GM23248 (cell line): Measurements from ENCODE around the gene RTP2. TPM values are rescaled to one million over a fixed set of nuclear protein-coding genes. Genes with fewer than 3 reads are reported as not detected.

Experiments
- DNase-seq: peaks from one replicate; pipeline ENCODE4 v3.0.0-alpha.2; 2015
- H2AFZ ChIP-seq: fragments of 200-600 bp; sonication (generic); 2 replicates; pipeline ENCODE4 v1.6.1; 2016; ENCODE audit warnings: antibody characterized with exemption
- H3F3A ChIP-seq: fragments of 200-600 bp; sonication (generic); 2 replicates; pipeline ENCODE4 v1.6.1; 2016; ENCODE audit warnings: mild to moderate bottlenecking, antibody characterized with exemption, mixed run types; ENCODE audit not compliant: insufficient read depth
- H3K27ac ChIP-seq: fragments of 200-600 bp; sonication (generic); 2 replicates; pipeline ENCODE4 v1.5.1; 2016; ENCODE audit warnings: mild to moderate bottlenecking
- H3K27me3 ChIP-seq: fragments of 200-600 bp; sonication (generic); replicated peaks from 2 replicates; pipeline ENCODE4 v1.6.1; 2016; ENCODE audit warnings: mild to moderate bottlenecking; ENCODE audit not compliant: insufficient read depth
- H3K36me3 ChIP-seq: fragments of 200-600 bp; sonication (generic); 2 replicates; pipeline ENCODE4 v1.6.1; 2016; ENCODE audit warnings: low read depth, mild to moderate bottlenecking
- H3K4me1 ChIP-seq: fragments of 200-600 bp; sonication (generic); 2 replicates; pipeline ENCODE4 v1.6.1; 2016; ENCODE audit warnings: mild to moderate bottlenecking; ENCODE audit not compliant: insufficient read depth
- H3K4me2 ChIP-seq: fragments of 200-600 bp; sonication (generic); one replicate; pipeline ENCODE4 v1.6.1; 2016; ENCODE audit warnings: mild to moderate bottlenecking; ENCODE audit not compliant: unreplicated experiment
- H3K4me3 ChIP-seq: fragments of 200-600 bp; sonication (generic); 2 replicates; pipeline ENCODE4 v1.5.1; 2016; ENCODE audit warnings: mild to moderate bottlenecking
- H3K79me2 ChIP-seq: fragments of 200-600 bp; sonication (generic); 2 replicates; pipeline ENCODE4 v1.6.1; 2016; ENCODE audit warnings: mild to moderate bottlenecking; ENCODE audit not compliant: insufficient read depth
- H3K9ac ChIP-seq: fragments of 200-600 bp; sonication (generic); 2 replicates; pipeline ENCODE4 v1.6.1; 2016; ENCODE audit warnings: mild to moderate bottlenecking
- H3K9me2 ChIP-seq: fragments of 200-600 bp; sonication (generic); 2 replicates; pipeline ENCODE4 v1.6.1; 2016; ENCODE audit warnings: mixed run types, mild to moderate bottlenecking, moderate library complexity; ENCODE audit not compliant: insufficient read depth
- H3K9me3 ChIP-seq: fragments of 200-600 bp; sonication (generic); one replicate; pipeline ENCODE4 v1.6.1; 2017; ENCODE audit warnings: low read depth
- H4K20me1 ChIP-seq: fragments of 200-600 bp; sonication (generic); 2 replicates; pipeline ENCODE4 v1.6.0; 2016; ENCODE audit not compliant: insufficient read depth
- EZH2 ChIP-seq: fragments of 200-600 bp; sonication (generic); IDR thresholded peaks from 2 replicates; pipeline ENCODE4 v1.6.1; 2018; ENCODE audit warnings: antibody characterized with exemption, mild to moderate bottlenecking; ENCODE audit not compliant: insufficient read depth, poor library complexity, severe bottlenecking
- EZH2phosphoT487 ChIP-seq: fragments of 200-600 bp; sonication (generic); IDR thresholded peaks from 2 replicates; pipeline ENCODE4 v1.6.1; 2018; ENCODE audit warnings: antibody characterized with exemption, moderate library complexity, mild to moderate bottlenecking, low read depth; ENCODE audit not compliant: insufficient read depth
- WGBS, 2 experiments: methylation state at CpG; one replicate each; pipeline ENCODE4 v1.1.6; 2015 to 2017; ENCODE audit warnings: low lambda C conversion rate in 2 of 2, low coverage in 1 of 2; ENCODE audit errors: missing lambda C conversion rate in 2 of 2; 5-methylcytosine and 5-hydroxymethylcytosine counted together
- in situ Hi-C: fragments of 300-500 bp; cut with MboI; formaldehyde crosslinking; loops from 2 replicates; pipeline ENCODE4 v1.15.0; 2020
- polyA plus RNA-seq: library from polyadenylated mRNA; unstranded; fragments of >200 nt; fragmentation: Nextera tagmentation; extraction: Ambion mirVana; gene quantifications from 2 replicates; pipeline ENCODE4 v1.2.1, GENCODE V29; 2016
- total RNA-seq: library from RNA; depleted of rRNA; stranded (reverse); fragments of >200 nt; shearing (Covaris generic); gene quantifications from 2 replicates; pipeline ENCODE4 v1.2.3, GENCODE V29; 2014; rRNA removed

RTP2 gene
- total and polyA plus RNA-seq, 2 experiments from 2014 or later, result not detected

- WGBS, 2 experiments, result 44 to 46% methylated on average over 2 of the region's 2 CpGs
- no peaks in the 10 kb centered on the region for H4K20me1 ChIP-seq
- no peak overlapping the region for H2AFZ ChIP-seq
- H3K36me3 ChIP-seq, result no peaks in the 10 kb centered on the region
- H3F3A ChIP-seq, result no peaks in the 10 kb centered on the region
- no peaks in the 10 kb centered on the region for H3K9me2 ChIP-seq
- in situ Hi-C loops, result no loop called here
- H3K79me2 ChIP-seq, result no peaks in the 10 kb centered on the region
- no peaks in the 10 kb centered on the region for H3K9me3 ChIP-seq
- no peak overlapping the region for H3K4me2 ChIP-seq
- no peak overlapping the region for H3K27ac ChIP-seq
- TF ChIP-seq EZH2phosphoT487, result no peak
- TF ChIP-seq EZH2, result no peak
- H3K4me3 ChIP-seq, result no peak overlapping the region
- peaks cover 44% of the 10 kb centered on the region for H3K27me3 ChIP-seq
- no peak overlapping the region for H3K9ac ChIP-seq
- no peak for DNase-seq
- H3K4me1 ChIP-seq, result no peaks in the 10 kb centered on the region
Measured at GRCh38 chr3:187651282-187651681, 51.1 kb downstream of the RTP2 start.

Other genes with a start within 250 kb of the RTP2 start
- 1.6 TPM in 1 of 2 replicates, not detected in the other for gene SST, start 32.2 kb downstream of the RTP2 start, total RNA-seq
- 3.1 and 3.2 TPM in 2 replicates for gene SST, start 32.2 kb downstream of the RTP2 start, polyA plus RNA-seq
- 32.3 and 61.6 TPM in 2 replicates for gene BCL6, start 42.9 kb upstream of the RTP2 start, total RNA-seq
- gene BCL6, start 42.9 kb upstream of the RTP2 start, polyA plus RNA-seq, result 6.3 and 8.7 TPM in 2 replicates